HEK293T (cell line): ENCODE measurements around the gene IL22RA1.

Experiments
- ARNT ChIP-seq: fragments of 450-650 bp; IDR thresholded peaks from 2 replicates; pipeline ENCODE4 v1.6.1; 2017; ENCODE audit warnings: mild to moderate bottlenecking
- BHLHE40 ChIP-seq: fragments of 450-650 bp; IDR thresholded peaks from 2 replicates; pipeline ENCODE4 v1.6.1; 2016; ENCODE audit warnings: mild to moderate bottlenecking, moderate library complexity, borderline replicate concordance
- CTBP1 ChIP-seq: fragments of 450-650 bp; IDR thresholded peaks from 2 replicates; pipeline ENCODE4 v1.6.1; 2016; ENCODE audit warnings: borderline replicate concordance
- ELF4 ChIP-seq: fragments of 450-650 bp; IDR thresholded peaks from 2 replicates; pipeline ENCODE4 v1.6.1; 2017; ENCODE audit warnings: antibody characterized with exemption
- FOXA1 ChIP-seq: fragments of 450-650 bp; IDR thresholded peaks from 2 replicates; pipeline ENCODE4 v1.6.1; 2016; ENCODE audit warnings: mild to moderate bottlenecking
- FOXK2 ChIP-seq: fragments of 450-650 bp; IDR thresholded peaks from 2 replicates; pipeline ENCODE4 v1.6.1; 2016; ENCODE audit warnings: mild to moderate bottlenecking
- L3MBTL2 ChIP-seq: fragments of 450-650 bp; conservative IDR thresholded peaks from 2 replicates; pipeline ENCODE4 v1.6.1; 2016; ENCODE audit warnings: mild to moderate bottlenecking
- LEF1 ChIP-seq: fragments of 450-650 bp; IDR thresholded peaks from 2 replicates; pipeline ENCODE4 v1.6.1; 2017; ENCODE audit warnings: mild to moderate bottlenecking, borderline replicate concordance
- NFRKB ChIP-seq: fragments of 450-650 bp; IDR thresholded peaks from 2 replicates; pipeline ENCODE4 v1.6.1; 2016; ENCODE audit warnings: mild to moderate bottlenecking, moderate library complexity
- SP1 ChIP-seq: fragments of 450-650 bp; IDR thresholded peaks from 2 replicates; pipeline ENCODE4 v1.6.1; 2017
- SUZ12 ChIP-seq: fragments of 450-650 bp; IDR thresholded peaks from 2 replicates; pipeline ENCODE4 v1.6.1; 2016; ENCODE audit warnings: mild to moderate bottlenecking
- ZNF384 ChIP-seq: fragments of 450-650 bp; IDR thresholded peaks from 2 replicates; pipeline ENCODE4 v1.6.1; 2016

GRCh38 chr1:24179251-24179840 is 36.4 kb upstream of the IL22RA1 start:
- TF ChIP-seq L3MBTL2 (no peak), SUZ12 (no peak), CTBP1 (no peak), ZNF384 (no peak), SP1 (no peak), FOXK2 (no peak), ARNT (no peak), ELF4 (no peak), FOXA1 (no peak), LEF1 (no peak), BHLHE40 (no peak), NFRKB (no peak)
